CD4-positive, alpha-beta T cell (primary cell): ENCODE data around the gene PCSK2. TPM values are rescaled to one million over a fixed set of nuclear protein-coding genes. Genes with fewer than 3 reads are reported as not detected.

ENCODE experiments used
- ATAC-seq: fragments of 200-7000 bp; cut with Tn5 transposase; one replicate; pipeline ENCODE4 v1.10.0; 2022; ENCODE audit warnings: mild to moderate bottlenecking; ENCODE audit not compliant: poor library complexity
- CTCF ChIA-PET: fragments of 350-600 bp; sonication (Branson Sonifier 250); formaldehyde crosslinking; loops from one replicate; lab custom pipeline; 2021; ENCODE audit warnings: antibody characterized with exemption, inconsistent platforms; lab: Charles Lee
- POLR2A ChIA-PET: fragments of 350-600 bp; sonication (Branson Sonifier 250); formaldehyde crosslinking; loops from one replicate; lab custom pipeline; 2021; ENCODE audit warnings: antibody characterized with exemption, inconsistent platforms; lab: Charles Lee
- DNase-seq, 14 experiments: peaks; one replicate each; pipeline ENCODE4 v3.0.0-alpha.2; 2013 to 2020; ENCODE audit warnings: mixed read lengths in 2 of 14
- H3K27ac ChIP-seq, 2 donors: one replicate each; pipeline versions ENCODE4 v1.5.1 to v1.7.0; 2013; ENCODE audit warnings: low read length in 2 of 2, low read depth in 1 of 2, mild to moderate bottlenecking in 1 of 2
- H3K27me3 ChIP-seq, 2 experiments: 1 replicate in 1 of 2; 2 replicates in 1 of 2; pipeline versions ENCODE4 v1.6.1 to v1.7.0; 2013; ENCODE audit warnings: low read length in 2 of 2, control low read depth in 1 of 2, mild to moderate bottlenecking in 1 of 2, moderate library complexity in 1 of 2; ENCODE audit not compliant: insufficient read depth in 2 of 2, control insufficient read depth in 1 of 2
- H3K36me3 ChIP-seq: one replicate; pipeline ENCODE4 v1.6.1; 2013; ENCODE audit warnings: low read length, control low read depth; ENCODE audit not compliant: insufficient read depth
- H3K4me1 ChIP-seq: one replicate; pipeline ENCODE4 v1.6.1; 2013; ENCODE audit warnings: low read length, control low read depth; ENCODE audit not compliant: insufficient read depth
- H3K4me3 ChIP-seq: one replicate; pipeline ENCODE4 v1.5.1; 2013; ENCODE audit warnings: mild to moderate bottlenecking, low read length, moderate library complexity
- H3K9me3 ChIP-seq, 2 experiments: 1 replicate in 1 of 2; 2 replicates in 1 of 2; pipeline versions ENCODE4 v1.6.1 to v1.7.0; 2013; ENCODE audit warnings: low read length in 2 of 2, mild to moderate bottlenecking in 2 of 2, control low read depth in 1 of 2, moderate library complexity in 1 of 2; ENCODE audit not compliant: control insufficient read depth in 1 of 2, insufficient read depth in 1 of 2
- H3K27ac Mint-ChIP-seq: one replicate; pipeline ENCODE4 v1.8.0; 2020; ENCODE audit warnings: mixed read lengths
- H3K27me3 Mint-ChIP-seq: one replicate; pipeline ENCODE4 v1.8.0; 2021; ENCODE audit warnings: mixed read lengths
- H3K36me3 Mint-ChIP-seq: one replicate; pipeline ENCODE4 v1.8.0; 2021; ENCODE audit warnings: low read depth, mixed read lengths
- H3K4me1 Mint-ChIP-seq: one replicate; pipeline ENCODE4 v1.8.0; 2021; ENCODE audit warnings: low read depth, mixed read lengths
- H3K4me3 Mint-ChIP-seq: one replicate; pipeline ENCODE4 v1.8.0; 2020; ENCODE audit warnings: mild to moderate bottlenecking, mixed read lengths
- H3K9me3 Mint-ChIP-seq: one replicate; pipeline ENCODE4 v1.8.0; 2020; ENCODE audit warnings: mixed read lengths
- CTCF ChIP-seq: fragments of 200-600 bp; IDR thresholded peaks from one replicate; pipeline ENCODE4 v1.8.0; 2022; ENCODE audit warnings: antibody characterized with exemption, mild to moderate bottlenecking
- intact Hi-C, 2 experiments: fragments of 100-400 bp; cut with DNase I in 1 of 2; cut with micrococcal nuclease in 1 of 2; formaldehyde crosslinking; loops; one replicate each; pipeline versions ENCODE4 v1.15.1 to v1.9.0; 2023 to 2025; cut with DNase I, micrococcal nuclease
- total RNA-seq, 174 experiments: library from RNA in 2 of 174; stranded (reverse) in 2 of 174; gene quantifications; one replicate each; pipeline ENCODE4 v1.2.3 and lab custom pipeline; 2021 to 2026

PCSK2 gene
- total RNA-seq, 2 experiments from 2014 or later: not detected

GRCh38 chr20:17344790-17345189, 118.0 kb downstream of the PCSK2 start:
- intact Hi-C loops: no loop called here
- no peak for DNase-seq
- H3K4me3 ChIP-seq: no peak overlapping the region
- Mint-ChIP-seq H3K4me3 (no peak overlapping the region), H3K27me3 (peaks cover 25% of the 10 kb centered on the region), H3K9me3 (no peaks in the 10 kb centered on the region), H3K27ac (no peak overlapping the region), H3K36me3 (no peaks in the 10 kb centered on the region), H3K4me1 (no peaks in the 10 kb centered on the region)
- TF ChIP-seq CTCF: no peak
- no peak for ATAC-seq
- CTCF ChIA-PET: no interaction called here
- no peaks in the 10 kb centered on the region for H3K36me3 ChIP-seq
- POLR2A ChIA-PET: no interaction called here
- H3K27me3 ChIP-seq: peaks cover 0 to 3% of the 10 kb centered on the region in 2 experiments
- no peaks in the 10 kb centered on the region for H3K9me3 ChIP-seq
- no peak overlapping the region for H3K27ac ChIP-seq
- H3K4me1 ChIP-seq: no peaks in the 10 kb centered on the region

GRCh38 chr20:17345321-17345720, 118.5 kb downstream of the PCSK2 start:
- POLR2A ChIA-PET: no interaction called here
- no peak for ATAC-seq
- Histone ChIP-seq H3K4me1 (no peaks in the 10 kb centered on the region), H3K27me3 (peaks cover 0 to 3% of the 10 kb centered on the region in 2 experiments), H3K36me3 (no peaks in the 10 kb centered on the region), H3K9me3 (no peaks in the 10 kb centered on the region), H3K4me3 (no peak overlapping the region), H3K27ac (no peak overlapping the region)
- CTCF ChIA-PET: no interaction called here
- Mint-ChIP-seq H3K27ac (no peak overlapping the region), H3K9me3 (no peaks in the 10 kb centered on the region), H3K36me3 (no peaks in the 10 kb centered on the region), H3K27me3 (peaks cover 25% of the 10 kb centered on the region), H3K4me3 (no peak overlapping the region), H3K4me1 (no peaks in the 10 kb centered on the region)
- intact Hi-C loops: no loop called here
- no peak for DNase-seq
- no peak for TF ChIP-seq CTCF

GRCh38 chr20:17350321-17350720, 123.5 kb downstream of the PCSK2 start:
- H3K4me3 Mint-ChIP-seq: no peak overlapping the region
- H3K27me3 Mint-ChIP-seq: peaks cover 19% of the 10 kb centered on the region
- no peaks in the 10 kb centered on the region for H3K36me3 Mint-ChIP-seq
- H3K27ac Mint-ChIP-seq: no peak overlapping the region
- ChIA-PET POLR2A (no interaction called here), CTCF (no interaction called here)
- H3K9me3 Mint-ChIP-seq: no peaks in the 10 kb centered on the region
- H3K36me3 ChIP-seq: no peaks in the 10 kb centered on the region
- ATAC-seq (no peak), DNase-seq (no peak)
- TF ChIP-seq CTCF: no peak
- no peaks in the 10 kb centered on the region for H3K9me3 ChIP-seq
- H3K27me3 ChIP-seq: peaks cover 0 to 3% of the 10 kb centered on the region in 2 experiments
- no peaks in the 10 kb centered on the region for H3K4me1 Mint-ChIP-seq
- H3K4me1 ChIP-seq: no peaks in the 10 kb centered on the region
- H3K27ac ChIP-seq: no peak overlapping the region
- intact Hi-C loops: no loop called here
- H3K4me3 ChIP-seq: no peak overlapping the region
